GM18505 (cell line): ENCODE data around the gene TRPM5.

Experiments
- ATAC-seq: cut with Tn5 transposase; IDR thresholded peaks from one replicate; pipeline ENCODE4 v1.9.1; 2021; ENCODE audit not compliant: unreplicated experiment
- POLR2A ChIP-seq: IDR thresholded peaks from 4 replicates; pipeline ENCODE4 v1.6.1; 2011; ENCODE audit warnings: borderline replicate concordance; ENCODE audit not compliant: insufficient read depth, insufficient read length; ENCODE audit errors: extremely low read depth

The TRPM5 gene

GRCh38 chr11:2400762-2401435 lies 43.4 kb downstream of the TRPM5 start:
- no peak for TF ChIP-seq POLR2A
- no peak for ATAC-seq

- peak; percentile 77 for ATAC-seq
- TF ChIP-seq POLR2A: peak; percentile 89
Observed at GRCh38 chr11:2400069-2400761, 44.1 kb downstream of the TRPM5 start, which contains the start of gene TSSC4. Gene TSSC4 (plus strand): TSS chr11:2400750. CDS start chr11:2402634, 1,884 bp downstream.

GRCh38 chr11:2399488-2400068 lies 44.7 kb downstream of the TRPM5 start:
- peak; percentile 0 for ATAC-seq
- no peak for TF ChIP-seq POLR2A

GRCh38 chr11:2398664-2399355 lies 45.5 kb downstream of the TRPM5 start:
- no peak for ATAC-seq
- peak; percentile 16 for TF ChIP-seq POLR2A

- no peak for ATAC-seq
- no peak for TF ChIP-seq POLR2A
Observed at GRCh38 chr11:2397005-2397404, 47.3 kb downstream of the TRPM5 start.

GRCh38 chr11:2396471-2396870 lies 47.8 kb downstream of the TRPM5 start:
- ATAC-seq: no peak
- no peak for TF ChIP-seq POLR2A

- TF ChIP-seq POLR2A: no peak
- no peak for ATAC-seq
Observed at GRCh38 chr11:2395856-2396255, 48.5 kb downstream of the TRPM5 start.

- no peak for ATAC-seq
- TF ChIP-seq POLR2A: no peak
Observed at GRCh38 chr11:2395211-2395730, 49.0 kb downstream of the TRPM5 start.

- TF ChIP-seq POLR2A: no peak
- no peak for ATAC-seq
Observed at GRCh38 chr11:2394818-2395105, 49.6 kb downstream of the TRPM5 start.
